ENCODE measurements around the gene ZNF516.

Gene ZNF516

DNA sequence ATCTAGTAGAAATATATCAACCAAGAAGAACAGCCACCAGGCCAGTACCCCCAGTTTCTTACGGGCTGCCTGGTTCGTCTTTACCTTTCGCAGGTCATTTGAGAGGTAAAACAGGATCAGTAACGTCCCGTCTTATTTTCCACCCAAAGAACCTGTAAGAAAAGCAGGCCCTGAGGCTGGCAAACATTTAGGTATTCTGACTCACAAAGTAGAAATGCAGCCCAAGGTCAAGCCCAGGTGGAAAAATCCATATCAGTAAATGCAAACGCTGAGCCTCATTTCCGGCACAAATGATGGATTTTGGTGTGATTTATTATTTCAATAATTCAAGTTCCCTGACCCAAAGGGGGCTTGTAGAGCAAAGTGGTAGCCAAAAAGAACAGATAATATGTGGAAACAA, 171.2 kb downstream of the ZNF516 start:
- no peaks in the 10 kb centered on the region for H3K79me2 ChIP-seq
- H3K4me2 ChIP-seq (ENCODE audit: low read length): no peak overlapping the region
- no peak overlapping the region for H3K9ac ChIP-seq
- peaks cover 1% of the 10 kb centered on the region for H3K9me3 ChIP-seq (ENCODE audit: control insufficient read depth, low read length)
- TF ChIP-seq, protein P1, sequence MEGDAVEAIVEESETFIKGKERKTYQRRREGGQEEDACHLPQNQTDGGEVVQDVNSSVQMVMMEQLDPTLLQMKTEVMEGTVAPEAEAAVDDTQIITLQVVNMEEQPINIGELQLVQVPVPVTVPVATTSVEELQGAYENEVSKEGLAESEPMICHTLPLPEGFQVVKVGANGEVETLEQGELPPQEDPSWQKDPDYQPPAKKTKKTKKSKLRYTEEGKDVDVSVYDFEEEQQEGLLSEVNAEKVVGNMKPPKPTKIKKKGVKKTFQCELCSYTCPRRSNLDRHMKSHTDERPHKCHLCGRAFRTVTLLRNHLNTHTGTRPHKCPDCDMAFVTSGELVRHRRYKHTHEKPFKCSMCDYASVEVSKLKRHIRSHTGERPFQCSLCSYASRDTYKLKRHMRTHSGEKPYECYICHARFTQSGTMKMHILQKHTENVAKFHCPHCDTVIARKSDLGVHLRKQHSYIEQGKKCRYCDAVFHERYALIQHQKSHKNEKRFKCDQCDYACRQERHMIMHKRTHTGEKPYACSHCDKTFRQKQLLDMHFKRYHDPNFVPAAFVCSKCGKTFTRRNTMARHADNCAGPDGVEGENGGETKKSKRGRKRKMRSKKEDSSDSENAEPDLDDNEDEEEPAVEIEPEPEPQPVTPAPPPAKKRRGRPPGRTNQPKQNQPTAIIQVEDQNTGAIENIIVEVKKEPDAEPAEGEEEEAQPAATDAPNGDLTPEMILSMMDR (IDR thresholded peaks at IDR 0.05): no peak
- no peaks in the 10 kb centered on the region for H3K36me3 ChIP-seq (ENCODE audit: control insufficient read depth, insufficient read depth, low read length)
- H3K27me3 ChIP-seq (ENCODE audit: control insufficient read depth, insufficient read depth, low read length): no peaks in the 10 kb centered on the region
- no peak overlapping the region for H2AFZ ChIP-seq
- H3K4me3 ChIP-seq (ENCODE audit: low read depth, low read length): no peak overlapping the region
- H3K27ac ChIP-seq: no peak overlapping the region
- H3K4me1 ChIP-seq: no peaks in the 10 kb centered on the region

DNA sequence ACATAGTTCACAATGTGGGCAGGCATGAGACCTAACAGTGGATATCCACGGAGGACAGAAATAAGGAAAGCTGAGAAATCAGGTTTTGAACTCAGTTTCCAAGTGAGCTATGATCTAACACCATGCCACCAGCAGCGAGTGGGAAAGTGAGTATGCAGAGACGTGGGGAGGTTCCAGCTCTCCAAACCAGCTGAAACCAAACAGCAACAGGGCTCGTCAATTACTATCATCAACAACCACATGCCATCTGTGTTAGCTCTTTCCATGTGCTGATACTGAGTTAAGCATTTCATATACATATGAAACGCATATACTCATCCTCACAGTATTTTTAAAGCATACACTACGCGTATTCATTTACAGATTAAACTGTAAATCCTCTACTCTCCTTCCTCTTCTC, 172.4 kb downstream of the ZNF516 start:
- no peak overlapping the region for H3K4me3 ChIP-seq (ENCODE audit: low read depth, low read length)
- TF ChIP-seq, protein P1 (IDR thresholded peaks at IDR 0.05): no peak
- no peaks in the 10 kb centered on the region for H3K27me3 ChIP-seq (ENCODE audit: control insufficient read depth, insufficient read depth, low read length)
- no peaks in the 10 kb centered on the region for H3K4me1 ChIP-seq
- H3K9ac ChIP-seq: no peak overlapping the region
- H3K9me3 ChIP-seq (ENCODE audit: control insufficient read depth, low read length): no peaks in the 10 kb centered on the region
- no peak overlapping the region for H3K4me2 ChIP-seq (ENCODE audit: low read length)
- H3K27ac ChIP-seq: no peak overlapping the region
- H2AFZ ChIP-seq: no peak overlapping the region
- H3K79me2 ChIP-seq: no peaks in the 10 kb centered on the region
- H3K36me3 ChIP-seq (ENCODE audit: control insufficient read depth, insufficient read depth, low read length): no peaks in the 10 kb centered on the region

DNA sequence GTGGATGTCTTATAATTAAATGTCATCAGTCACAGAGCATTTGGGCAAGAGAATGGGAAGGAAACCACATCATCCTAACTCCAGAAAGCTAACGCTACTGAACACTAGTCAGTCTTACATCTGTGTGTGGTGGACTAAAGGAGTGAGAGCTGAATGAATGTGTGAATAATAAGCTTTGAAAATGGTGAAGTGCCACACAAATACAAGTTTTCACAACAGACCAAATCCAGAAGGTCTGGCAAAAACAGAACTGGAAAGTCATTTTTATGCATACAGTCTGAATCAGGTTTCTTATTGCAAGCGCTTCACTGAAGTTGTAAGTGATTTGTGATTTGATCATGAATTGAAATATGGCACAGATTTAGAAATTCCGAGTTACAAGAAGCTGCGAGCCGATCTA, 175.7 kb downstream of the ZNF516 start:
- H3K4me1 ChIP-seq: no peaks in the 10 kb centered on the region
- H3K4me2 ChIP-seq (ENCODE audit: low read length): no peak overlapping the region
- TF ChIP-seq, protein P1 (IDR thresholded peaks at IDR 0.05): no peak
- no peak overlapping the region for H3K4me3 ChIP-seq (ENCODE audit: low read depth, low read length)
- H3K36me3 ChIP-seq (ENCODE audit: control insufficient read depth, insufficient read depth, low read length): no peaks in the 10 kb centered on the region
- H3K9me3 ChIP-seq (ENCODE audit: control insufficient read depth, low read length): no peaks in the 10 kb centered on the region
- H3K9ac ChIP-seq: no peak overlapping the region
- no peak overlapping the region for H3K27ac ChIP-seq
- no peaks in the 10 kb centered on the region for H3K79me2 ChIP-seq
- no peak overlapping the region for H2AFZ ChIP-seq
- H3K27me3 ChIP-seq (ENCODE audit: control insufficient read depth, insufficient read depth, low read length): no peaks in the 10 kb centered on the region

DNA sequence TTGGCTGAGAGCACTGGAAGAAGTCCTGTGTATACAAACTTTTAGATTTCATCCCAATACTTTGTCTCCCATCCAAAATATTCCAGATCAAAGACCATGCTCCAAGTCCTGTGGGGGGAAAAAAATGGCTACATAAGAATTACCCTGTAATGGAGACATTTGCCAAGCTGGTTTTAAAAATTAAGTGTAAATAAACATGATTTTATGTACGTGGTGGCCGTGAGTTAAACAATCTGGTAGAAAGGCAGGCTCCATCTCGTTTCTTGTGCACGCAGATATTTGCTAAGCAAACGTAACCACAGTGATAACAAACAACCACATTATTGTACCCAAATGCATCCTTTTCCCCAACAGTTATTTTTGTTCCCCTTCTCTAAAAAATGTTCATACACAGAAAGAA, 176.4 kb downstream of the ZNF516 start:
- Histone ChIP-seq H3K4me3 (ENCODE audit: low read depth, low read length) (no peak overlapping the region), H3K9me3 (ENCODE audit: control insufficient read depth, low read length) (no peaks in the 10 kb centered on the region), H2AFZ (no peak overlapping the region), H3K9ac (no peak overlapping the region), H3K27ac (no peak overlapping the region), H3K27me3 (ENCODE audit: control insufficient read depth, insufficient read depth, low read length) (no peaks in the 10 kb centered on the region), H3K4me1 (no peaks in the 10 kb centered on the region), H3K79me2 (no peaks in the 10 kb centered on the region), H3K36me3 (ENCODE audit: control insufficient read depth, insufficient read depth, low read length) (no peaks in the 10 kb centered on the region), H3K4me2 (ENCODE audit: low read length) (no peak overlapping the region)
- TF ChIP-seq, protein P1 (IDR thresholded peaks at IDR 0.05): no peak

DNA sequence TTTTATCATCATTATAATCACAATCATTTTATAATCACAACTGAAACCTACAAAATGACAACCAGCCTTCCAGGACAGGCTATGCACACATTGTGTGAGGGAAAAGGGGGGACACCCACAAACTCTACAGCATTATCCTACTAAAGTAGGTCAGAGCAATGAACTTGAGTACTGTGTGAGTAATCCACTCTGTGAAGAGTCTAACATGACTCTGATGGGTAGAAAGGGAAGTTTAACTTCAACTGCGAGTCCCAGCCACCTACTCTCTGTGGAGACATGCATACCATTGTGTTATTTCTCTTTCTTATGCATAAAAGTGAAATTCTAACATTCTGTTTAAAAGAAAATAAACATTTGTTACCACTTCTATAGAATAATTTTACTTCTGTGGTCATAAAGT, 177.9 kb downstream of the ZNF516 start:
- no peak overlapping the region for H3K4me3 ChIP-seq (ENCODE audit: low read depth, low read length)
- H3K4me2 ChIP-seq (ENCODE audit: low read length): no peak overlapping the region
- H3K79me2 ChIP-seq: no peaks in the 10 kb centered on the region
- no peaks in the 10 kb centered on the region for H3K9me3 ChIP-seq (ENCODE audit: control insufficient read depth, low read length)
- no peaks in the 10 kb centered on the region for H3K36me3 ChIP-seq (ENCODE audit: control insufficient read depth, insufficient read depth, low read length)
- no peak overlapping the region for H3K27ac ChIP-seq
- no peaks in the 10 kb centered on the region for H3K4me1 ChIP-seq
- H3K27me3 ChIP-seq (ENCODE audit: control insufficient read depth, insufficient read depth, low read length): no peaks in the 10 kb centered on the region
- TF ChIP-seq, protein P1 (IDR thresholded peaks at IDR 0.05): no peak
- no peak overlapping the region for H2AFZ ChIP-seq
- H3K9ac ChIP-seq: no peak overlapping the region
